Ectodermal cell (in vitro differentiated cells): ENCODE measurements around the gene CPA5.

Experiments used
- H3K27ac ChIP-seq: 2 replicates; pipeline ENCODE4 v1.7.0; 2013; ENCODE audit warnings: mild to moderate bottlenecking, low read depth, low read length; ENCODE audit not compliant: insufficient read depth, poor library complexity, severe bottlenecking
- H3K27me3 ChIP-seq: 2 replicates; pipeline ENCODE4 v1.7.0; 2013; ENCODE audit warnings: mild to moderate bottlenecking, low read length; ENCODE audit not compliant: insufficient read depth, control insufficient read depth, poor library complexity, severe bottlenecking
- H3K36me3 ChIP-seq: one replicate; pipeline ENCODE4 v1.7.0; 2013; ENCODE audit warnings: low read length; ENCODE audit not compliant: control insufficient read depth, insufficient read depth
- H3K4me1 ChIP-seq: one replicate; pipeline ENCODE4 v1.7.0; 2013; ENCODE audit warnings: low read length; ENCODE audit not compliant: control insufficient read depth, insufficient read depth
- H3K4me3 ChIP-seq: 2 replicates; pipeline ENCODE4 v1.7.0; 2013; ENCODE audit warnings: low read depth, low read length, control low read depth; ENCODE audit not compliant: insufficient read depth
- H3K9me3 ChIP-seq: 2 replicates; pipeline ENCODE4 v1.7.0; 2013; ENCODE audit warnings: mild to moderate bottlenecking, low read length, moderate library complexity; ENCODE audit not compliant: control insufficient read depth
- WGBS, 2 experiments: methylation state at CpG; one replicate each; pipeline ENCODE4 v1.1.7; 2013; ENCODE audit warnings: missing lambda C conversion rate in 2 of 2; 5-methylcytosine and 5-hydroxymethylcytosine counted together

CPA5 gene

GRCh38 chr7:130356876-130357611 lies 12.4 kb downstream of the CPA5 start:
- Histone ChIP-seq H3K9me3 (no peaks in the 10 kb centered on the region), H3K4me3 (no peak overlapping the region)
- WGBS, 2 experiments: 87 to 90% methylated on average over 15 to 16 of the region's 16 CpGs

GRCh38 chr7:130358471-130358870 lies 13.9 kb downstream of the CPA5 start:
- WGBS, 2 experiments: 94 to 96% methylated on average over 4 of the region's 4 CpGs
- Histone ChIP-seq H3K27ac (no peak overlapping the region), H3K4me1 (peaks cover 19% of the 10 kb centered on the region), H3K4me3 (no peak overlapping the region), H3K27me3 (no peaks in the 10 kb centered on the region), H3K36me3 (no peaks in the 10 kb centered on the region), H3K9me3 (no peaks in the 10 kb centered on the region)

More at GRCh38 chr7:130356876-130357611, 12.4 kb downstream of the CPA5 start:
- Histone ChIP-seq H3K36me3 (no peaks in the 10 kb centered on the region), H3K27ac (peak overlapping the region; percentile 87), H3K4me1 (peaks cover 30% of the 10 kb centered on the region), H3K27me3 (no peaks in the 10 kb centered on the region)

DNA sequence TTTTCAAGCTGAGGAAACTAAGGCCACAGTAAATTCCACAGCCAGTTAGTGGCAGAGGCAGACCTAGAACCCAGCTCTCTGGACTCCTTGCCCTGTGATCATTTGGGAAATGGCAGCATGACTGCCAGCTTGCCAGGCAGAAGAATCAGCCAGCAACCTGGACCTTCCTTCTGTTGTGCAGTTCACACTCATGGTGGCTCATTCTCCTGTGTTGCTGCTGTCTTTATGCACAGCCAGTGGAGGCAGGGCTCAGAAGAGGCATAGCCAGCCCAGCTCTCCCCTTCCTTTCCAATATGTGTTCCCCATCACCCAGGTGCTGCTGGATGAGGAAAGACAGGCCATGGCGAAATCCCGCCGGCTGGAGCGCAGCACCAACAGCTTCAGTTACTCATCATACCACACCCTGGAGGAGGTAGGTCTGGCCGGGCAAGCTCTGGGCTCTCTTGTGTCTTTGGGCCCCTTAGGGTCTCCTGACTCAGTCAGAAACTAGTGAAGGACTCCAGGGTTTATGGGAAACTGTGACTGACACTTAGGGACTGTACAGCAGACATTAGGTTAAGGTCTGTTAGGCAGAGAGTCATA lies 14.8 kb downstream of the CPA5 start:
- Histone ChIP-seq H3K4me3 (no peak overlapping the region), H3K27ac (no peak overlapping the region), H3K27me3 (no peaks in the 10 kb centered on the region), H3K4me1 (peaks cover 19% of the 10 kb centered on the region), H3K9me3 (no peaks in the 10 kb centered on the region), H3K36me3 (no peaks in the 10 kb centered on the region)
- 92 to 99% methylated on average over 5 of the region's 5 CpGs for WGBS, 2 experiments

- Histone ChIP-seq H3K9me3 (no peaks in the 10 kb centered on the region), H3K4me1 (peaks cover 23% of the 10 kb centered on the region)
- 90 to 96% methylated on average over 2 to 3 of the region's 3 CpGs for WGBS, 2 experiments
Observed at GRCh38 chr7:130360518-130360917, 15.9 kb downstream of the CPA5 start.

DNA sequence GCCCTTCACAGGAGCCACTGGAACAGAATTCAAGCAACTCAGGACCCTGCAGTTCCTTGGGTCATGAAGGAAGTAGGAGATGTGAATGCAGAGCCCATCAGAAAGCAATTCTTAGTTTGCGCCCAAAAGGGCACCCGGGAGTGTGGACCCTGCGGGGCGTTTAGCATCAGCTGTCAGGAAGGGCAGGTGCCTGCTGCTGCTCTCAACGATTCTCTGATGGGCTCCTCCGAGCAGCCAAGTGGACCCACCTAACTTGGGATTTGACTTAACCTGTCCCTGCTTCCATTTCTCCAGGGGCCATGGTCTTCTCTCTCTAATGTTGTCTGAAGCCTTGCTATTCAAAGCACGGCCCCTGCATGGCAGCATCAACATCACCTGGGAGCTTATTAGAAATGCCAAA lies 17.1 kb downstream of the CPA5 start:
- Histone ChIP-seq H3K36me3 (no peaks in the 10 kb centered on the region), H3K4me1 (peaks cover 23% of the 10 kb centered on the region), H3K27me3 (no peaks in the 10 kb centered on the region), H3K9me3 (no peaks in the 10 kb centered on the region), H3K4me3 (no peak overlapping the region), H3K27ac (no peak overlapping the region)
- 93 to 95% methylated on average over 7 of the region's 7 CpGs for WGBS, 2 experiments

More at GRCh38 chr7:130360518-130360917, 15.9 kb downstream of the CPA5 start:
- no peaks in the 10 kb centered on the region for H3K36me3 ChIP-seq
- no peaks in the 10 kb centered on the region for H3K27me3 ChIP-seq
- H3K27ac ChIP-seq: no peak overlapping the region
- H3K4me3 ChIP-seq: no peak overlapping the region

DNA sequence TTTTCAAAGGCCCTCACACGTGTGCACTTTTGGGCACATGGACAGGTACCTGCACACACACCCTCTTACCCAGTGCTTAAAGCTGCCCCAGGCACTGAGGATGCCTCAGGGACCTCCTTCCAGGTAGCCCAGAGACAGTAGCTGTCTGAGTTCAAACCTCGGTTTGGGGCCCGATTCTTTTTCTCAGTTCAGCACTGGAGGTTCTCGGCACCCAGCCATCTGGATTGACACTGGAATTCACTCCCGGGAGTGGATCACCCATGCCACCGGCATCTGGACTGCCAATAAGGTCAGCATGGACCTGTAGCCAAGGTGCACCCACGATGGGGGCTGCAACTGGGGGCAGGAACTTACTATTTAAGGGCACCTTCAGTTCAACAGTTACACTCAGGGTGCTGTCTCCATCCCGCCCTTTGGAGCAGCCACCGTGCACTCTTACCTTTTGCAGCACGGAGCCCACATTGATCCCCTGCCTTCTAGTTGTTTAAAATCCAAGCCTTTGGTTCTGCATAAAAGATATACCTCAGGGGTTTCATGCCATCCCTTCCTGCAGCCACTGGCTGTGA lies 17.7 kb downstream of the CPA5 start:
- H3K27me3 ChIP-seq: no peaks in the 10 kb centered on the region
- peaks cover 19% of the 10 kb centered on the region for H3K4me1 ChIP-seq
- no peaks in the 10 kb centered on the region for H3K9me3 ChIP-seq
- 93 to 94% methylated on average over 10 of the region's 10 CpGs for WGBS, 2 experiments
- no peak overlapping the region for H3K27ac ChIP-seq
- H3K4me3 ChIP-seq: no peak overlapping the region
- no peaks in the 10 kb centered on the region for H3K36me3 ChIP-seq

- WGBS, 2 experiments: 94 to 95% methylated on average over 8 of the region's 8 CpGs
- Histone ChIP-seq H3K36me3 (no peaks in the 10 kb centered on the region), H3K4me3 (no peak overlapping the region), H3K27me3 (no peaks in the 10 kb centered on the region), H3K4me1 (peaks cover 19% of the 10 kb centered on the region), H3K27ac (no peak overlapping the region), H3K9me3 (no peaks in the 10 kb centered on the region)
Observed at GRCh38 chr7:130363026-130363847, 18.6 kb downstream of the CPA5 start.

DNA sequence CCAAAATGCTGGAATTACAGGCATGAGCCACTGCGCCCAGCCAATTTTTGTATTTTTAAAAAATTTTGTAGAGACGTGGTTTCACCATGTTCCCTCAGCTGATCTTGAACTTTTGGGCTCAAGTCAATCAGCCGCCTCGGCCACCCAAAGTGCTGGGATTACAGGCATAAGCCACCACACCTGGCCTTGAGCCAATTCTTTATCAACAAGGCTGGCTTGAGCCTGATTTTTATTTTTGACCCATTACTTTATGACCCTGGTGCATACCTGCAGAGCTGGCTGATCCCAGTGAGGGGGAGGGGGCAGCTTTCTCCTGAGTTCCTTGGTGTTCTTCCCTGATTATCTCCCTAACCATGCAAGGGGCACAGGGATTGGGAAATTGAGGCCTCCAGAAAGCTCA lies 19.8 kb downstream of the CPA5 start:
- H3K36me3 ChIP-seq: no peaks in the 10 kb centered on the region
- no peak overlapping the region for H3K27ac ChIP-seq
- 90 to 95% methylated on average over 4 of the region's 4 CpGs for WGBS, 2 experiments
- no peak overlapping the region for H3K4me3 ChIP-seq
- peaks cover 19% of the 10 kb centered on the region for H3K4me1 ChIP-seq
- H3K9me3 ChIP-seq: no peaks in the 10 kb centered on the region
- no peaks in the 10 kb centered on the region for H3K27me3 ChIP-seq

DNA sequence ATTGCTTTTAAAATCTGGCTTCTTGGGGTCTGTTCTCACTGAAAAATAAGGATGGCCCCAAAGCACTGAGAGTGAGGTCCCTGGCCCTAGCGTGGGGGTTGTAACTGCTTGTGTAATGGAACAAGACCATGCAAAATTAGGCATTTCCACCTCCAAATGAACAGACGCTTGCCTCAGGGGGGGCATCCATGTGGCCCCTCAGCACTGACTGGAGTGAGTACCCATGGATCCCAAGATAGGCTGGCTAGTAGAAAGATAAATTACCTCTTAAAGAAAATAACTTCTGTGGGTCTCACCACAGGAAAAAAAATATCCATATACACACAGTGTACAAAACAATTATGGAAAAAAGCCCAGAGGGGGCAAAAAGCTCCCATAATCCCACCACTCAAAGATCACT lies 20.5 kb downstream of the CPA5 start:
- H3K27ac ChIP-seq: no peak overlapping the region
- H3K27me3 ChIP-seq: no peaks in the 10 kb centered on the region
- H3K4me3 ChIP-seq: no peak overlapping the region
- WGBS, 2 experiments: 84 to 94% methylated on average over 2 of the region's 2 CpGs
- H3K9me3 ChIP-seq: no peaks in the 10 kb centered on the region
- peaks cover 19% of the 10 kb centered on the region for H3K4me1 ChIP-seq
- H3K36me3 ChIP-seq: no peaks in the 10 kb centered on the region
